K562 (cell line): Measurements from ENCODE around the gene SPINK4. TPM values are rescaled to one million over a fixed set of nuclear protein-coding genes. Genes with fewer than 3 reads are reported as not detected.

Experiments
- FOXP4 ChIP-seq: sonication (generic); formaldehyde crosslinking; IDR thresholded peaks from 2 replicates; pipeline ENCODE4 v1.8.0; 2022; ENCODE audit warnings: mild to moderate bottlenecking, missing genetic modification reagents, borderline replicate concordance
- GMEB1 ChIP-seq: fragments of 250-450 bp; sonication (Bioruptor Pico); IDR thresholded peaks from 2 replicates; pipeline ENCODE4 v1.4.0; 2020; ENCODE audit warnings: mild to moderate bottlenecking
- MCM3 ChIP-seq: fragments of 450-650 bp; IDR thresholded peaks from 2 replicates; pipeline ENCODE4 v1.6.1; 2016
- NFYB ChIP-seq: IDR thresholded peaks from 2 replicates; pipeline ENCODE4 v1.6.1; 2011; ENCODE audit warnings: mild to moderate bottlenecking, moderate library complexity; ENCODE audit not compliant: insufficient read length; ENCODE audit errors: extremely low read depth
- RNF2 ChIP-seq: sonication (generic); IDR thresholded peaks from 2 replicates; pipeline ENCODE4 v1.6.1; 2016
- SIN3A ChIP-seq, 2 experiments: fragments of 150-350 bp in 1 of 2; IDR thresholded peaks; 2 replicates each; pipeline ENCODE4 v1.6.1; 2011 to 2016; ENCODE audit warnings: borderline replicate concordance in 2 of 2, low read depth in 2 of 2, low read length in 2 of 2, mild to moderate bottlenecking in 2 of 2, moderate library complexity in 2 of 2; ENCODE audit not compliant: control insufficient read depth in 1 of 2
- SNRNP70 ChIP-seq: fragments of 200-400 bp; formaldehyde crosslinking; optimal IDR thresholded peaks from 2 replicates; pipeline ENCODE3; 2017; ENCODE audit warnings: low read depth, low read length
- TEAD4 ChIP-seq, 2 experiments: sonication (generic) in 1 of 2; formaldehyde crosslinking in 1 of 2; IDR thresholded peaks; 2 replicates each; pipeline versions ENCODE4 v1.6.1 to v1.8.0; 2012 to 2022; ENCODE audit warnings: borderline replicate concordance in 1 of 2, inconsistent platforms in 1 of 2, low read length in 1 of 2, mild to moderate bottlenecking in 1 of 2, missing genetic modification reagents in 1 of 2
- ZBTB40 ChIP-seq, 2 experiments: fragments of 450-650 bp in 1 of 2; sonication (generic) in 1 of 2; formaldehyde crosslinking in 1 of 2; IDR thresholded peaks; 2 replicates each; pipeline versions ENCODE4 v1.7.1 to v1.9.0; 2016 to 2022; ENCODE audit warnings: inconsistent platforms in 1 of 2, mild to moderate bottlenecking in 1 of 2, missing genetic modification reagents in 1 of 2
- ZFP36 ChIP-seq: fragments of 150-350 bp; IDR thresholded peaks from 2 replicates; pipeline ENCODE4 v1.6.1; 2018; ENCODE audit warnings: low read length, low read depth; ENCODE audit not compliant: partially characterized antibody
- ZNF134 ChIP-seq: fragments of 250-450 bp; sonication (Bioruptor Pico); conservative IDR thresholded peaks from 2 replicates; pipeline ENCODE4 v1.4.0; 2020
- polyA plus RNA-seq, 8 experiments: library from polyadenylated mRNA; depleted of rRNA in 4 of 8; stranded (reverse) in 5 of 8; unstranded in 3 of 8; fragments of >200 nt; fragmentation: Nextera tagmentation in 2 of 8; fragmentation: Illumina TruSeq in 1 of 8; extraction: Ambion mirVana in 2 of 8; extraction: Trizol in 1 of 8; gene quantifications; 2 replicates each; pipeline versions ENCODE4 v1.2.1 to v1.2.3, GENCODE V29; 2011 to 2014; ENCODE audit warnings: inconsistent platforms in 1 of 8, missing spikeins in 1 of 8
- total RNA-seq, 7 experiments: library from RNA; depleted of rRNA in 6 of 7; stranded (reverse); fragments of >200 nt in 6 of 7; fragmentation: Illumina TruSeq in 2 of 7; extraction: Trizol in 2 of 7; gene quantifications; 2 replicates each; pipeline versions ENCODE4 v1.2.1 to v1.2.3, GENCODE V29; 2011 to 2021; ENCODE audit warnings: low replicate concordance in 1 of 7

Gene SPINK4
- total and polyA plus RNA-seq, 9 of the 15 experiments (the other 6 are each of a cell fraction or from before 2014, with no cell fraction given), result 0.74 to 5.5 (median 2.1) TPM; not detected in 2

GRCh38 chr9:33239921-33240320 is at the start of gene SPINK4 (continued):
- TF ChIP-seq ZBTB40 (IDR thresholded peaks at IDR 0.05), result 0 out of 2 replicates have a peak, but pooled peaks have one; percentile 16
- TF ChIP-seq ZBTB40 (CRISPR knock-in tag; IDR thresholded peaks at IDR 0.05), result no peak
- no peak for TF ChIP-seq FOXP4 (CRISPR knock-in tag)
- TF ChIP-seq ZFP36, result no peak
- TF ChIP-seq ZNF134 (CRISPR knock-in tag), result 0 out of 2 replicates have a peak, but pooled peaks have one; percentile 29
- no peak for TF ChIP-seq MCM3
- TF ChIP-seq RNF2, result peak; percentile 82
- no peak for TF ChIP-seq SIN3A (IDR thresholded peaks at IDR 0.05; ENCODE audit: borderline replicate concordance in 2 of 2, control insufficient read depth in 1 of 2, low read depth in 2 of 2, low read length in 2 of 2)
- no peak for TF ChIP-seq NFYB
- peak; percentile 98 for TF ChIP-seq TEAD4 (IDR thresholded peaks at IDR 0.05; ENCODE audit: low read length)
- TF ChIP-seq TEAD4 (CRISPR knock-in tag; IDR thresholded peaks at IDR 0.05; ENCODE audit: borderline replicate concordance), result no peak
- TF ChIP-seq SNRNP70, result no peak
- TF ChIP-seq GMEB1 (CRISPR knock-in tag), result no peak
